K562 (cell line): ENCODE measurements around the gene SAP25. TPM values are rescaled to one million over a fixed set of nuclear protein-coding genes. Genes with fewer than 3 reads are reported as not detected.
A peak's percentile ranks its signal among the peaks of the same experiment; 100 is the strongest.

Experiments
- ATF7 ChIP-seq: fragments of 450-650 bp; IDR thresholded peaks from 2 replicates; pipeline ENCODE4 v1.7.1; 2014; ENCODE audit warnings: mild to moderate bottlenecking, moderate library complexity
- CBX1 ChIP-seq: sonication (generic); IDR thresholded peaks from 2 replicates; pipeline ENCODE4 v1.6.1; 2016; ENCODE audit warnings: antibody characterized with exemption, low read depth, mild to moderate bottlenecking
- CXXC5 ChIP-seq: fragments of 250-450 bp; sonication (Bioruptor Pico); IDR thresholded peaks from 2 replicates; pipeline ENCODE4 v1.8.0; 2022; ENCODE audit warnings: inconsistent platforms, mild to moderate bottlenecking, moderate library complexity
- DNMT1 ChIP-seq: fragments of 450-650 bp; IDR thresholded peaks from 2 replicates; pipeline ENCODE4 v1.6.1; 2016; ENCODE audit warnings: antibody characterized with exemption, mild to moderate bottlenecking
- EZH2 ChIP-seq: IDR thresholded peaks from 2 replicates; pipeline ENCODE4 v1.6.1; 2012; ENCODE audit warnings: low read depth, mild to moderate bottlenecking, inconsistent platforms, low read length, borderline replicate concordance
- GTF2E2 ChIP-seq: fragments of 200-800 bp; sonication (Bioruptor generic); IDR thresholded peaks from 2 replicates; pipeline ENCODE4 v1.6.1; 2016; ENCODE audit warnings: missing genetic modification characterization, missing compliant biosample characterization
- KDM2B ChIP-seq: fragments of 250-450 bp; sonication (Bioruptor Pico); IDR thresholded peaks from 2 replicates; pipeline ENCODE4 v1.8.0; 2021; ENCODE audit warnings: mild to moderate bottlenecking, moderate library complexity
- NR4A1 ChIP-seq, 2 experiments: fragments of 250-450 bp in 1 of 2; fragments of 450-650 bp in 1 of 2; sonication (Bioruptor Pico) in 1 of 2; IDR thresholded peaks; 2 replicates each; pipeline versions ENCODE4 v1.4.0 to v1.6.1; 2016 to 2020; ENCODE audit warnings: mild to moderate bottlenecking in 2 of 2, missing compliant biosample characterization in 1 of 2, missing genetic modification characterization in 1 of 2, moderate library complexity in 1 of 2
- RBBP5 ChIP-seq: fragments of 200-600 bp; sonication (generic); IDR thresholded peaks from 2 replicates; pipeline ENCODE4 v1.6.1; 2012; ENCODE audit warnings: borderline replicate concordance, mild to moderate bottlenecking, low read length, control low read depth, inconsistent platforms; ENCODE audit not compliant: insufficient read depth, poor library complexity, severe bottlenecking
- TAF9B ChIP-seq: fragments of 450-650 bp; IDR thresholded peaks from 2 replicates; pipeline ENCODE4 v1.6.1; 2018; ENCODE audit warnings: mild to moderate bottlenecking; ENCODE audit not compliant: partially characterized antibody
- TFAM ChIP-seq: fragments of 250-450 bp; sonication (Bioruptor Pico); conservative IDR thresholded peaks from 2 replicates; pipeline ENCODE4 v1.5.0; 2021; ENCODE audit warnings: mild to moderate bottlenecking, moderate library complexity
- U2AF2 ChIP-seq: fragments of 200-400 bp; formaldehyde crosslinking; optimal IDR thresholded peaks from 2 replicates; pipeline ENCODE3; 2017; ENCODE audit warnings: low read depth, mild to moderate bottlenecking, low read length
- XRCC5 ChIP-seq: fragments of 200-400 bp; formaldehyde crosslinking; IDR thresholded peaks from 2 replicates; pipeline ENCODE4 v1.6.1; 2017; ENCODE audit warnings: low read depth, mild to moderate bottlenecking, low read length
- YY1 ChIP-seq, 3 experiments: IDR thresholded peaks; 2 replicates each; pipeline ENCODE4 v1.6.1; 2011; ENCODE audit warnings: low read length in 2 of 3, mild to moderate bottlenecking in 2 of 3, moderate library complexity in 2 of 3, borderline replicate concordance in 1 of 3, control low read depth in 1 of 3, low read depth in 1 of 3; ENCODE audit not compliant: insufficient read depth in 3 of 3, insufficient replicate concordance in 2 of 3, control insufficient read depth in 1 of 3, insufficient read length in 1 of 3; ENCODE audit errors: extremely low read depth in 1 of 3
- ZNF124 ChIP-seq: sonication (generic); formaldehyde crosslinking; IDR thresholded peaks from 2 replicates; pipeline ENCODE4 v1.8.1; 2022; ENCODE audit warnings: missing genetic modification reagents
- ZNF583 ChIP-seq: fragments of 250-450 bp; sonication (Bioruptor Pico); IDR thresholded peaks from 2 replicates; pipeline ENCODE4 v1.4.0; 2020
- ZNF668 ChIP-seq: fragments of 250-450 bp; sonication (Bioruptor Pico); IDR thresholded peaks from 2 replicates; pipeline ENCODE4 v1.8.0; 2022; ENCODE audit warnings: mild to moderate bottlenecking, inconsistent platforms
- ZNF764 ChIP-seq: fragments of 250-450 bp; sonication (Bioruptor Pico); IDR thresholded peaks from 2 replicates; pipeline ENCODE4 v1.4.0; 2020; ENCODE audit warnings: low read depth, mild to moderate bottlenecking, moderate library complexity
- ZNF79 ChIP-seq: fragments of 250-450 bp; sonication (Bioruptor Pico); IDR thresholded peaks from 2 replicates; pipeline ENCODE4 v1.4.0; 2020; ENCODE audit warnings: low read depth, mild to moderate bottlenecking, moderate library complexity
- polyA plus RNA-seq, 8 experiments: library from polyadenylated mRNA; depleted of rRNA in 4 of 8; stranded (reverse) in 5 of 8; unstranded in 3 of 8; fragments of >200 nt; fragmentation: Nextera tagmentation in 2 of 8; fragmentation: Illumina TruSeq in 1 of 8; extraction: Ambion mirVana in 2 of 8; extraction: Trizol in 1 of 8; gene quantifications; 2 replicates each; pipeline versions ENCODE4 v1.2.1 to v1.2.3, GENCODE V29; 2011 to 2014; ENCODE audit warnings: inconsistent platforms in 1 of 8, missing spikeins in 1 of 8
- total RNA-seq, 7 experiments: library from RNA; depleted of rRNA in 6 of 7; stranded (reverse); fragments of >200 nt in 6 of 7; fragmentation: Illumina TruSeq in 2 of 7; extraction: Trizol in 2 of 7; gene quantifications; 2 replicates each; pipeline versions ENCODE4 v1.2.1 to v1.2.3, GENCODE V29; 2011 to 2021; ENCODE audit warnings: low replicate concordance in 1 of 7
- TF ChIP-seq, protein P1 (sequence below): fragments of 250-450 bp; sonication (Bioruptor Pico); IDR thresholded peaks from 2 replicates; pipeline ENCODE4 v1.4.0; 2020

SAP25 gene
- total and polyA plus RNA-seq, 9 of the 15 experiments (the other 6 are each of a cell fraction or from before 2014, with no cell fraction given) = 0.13 to 5.3 (median 0.78) TPM; not detected in 1

DNA sequence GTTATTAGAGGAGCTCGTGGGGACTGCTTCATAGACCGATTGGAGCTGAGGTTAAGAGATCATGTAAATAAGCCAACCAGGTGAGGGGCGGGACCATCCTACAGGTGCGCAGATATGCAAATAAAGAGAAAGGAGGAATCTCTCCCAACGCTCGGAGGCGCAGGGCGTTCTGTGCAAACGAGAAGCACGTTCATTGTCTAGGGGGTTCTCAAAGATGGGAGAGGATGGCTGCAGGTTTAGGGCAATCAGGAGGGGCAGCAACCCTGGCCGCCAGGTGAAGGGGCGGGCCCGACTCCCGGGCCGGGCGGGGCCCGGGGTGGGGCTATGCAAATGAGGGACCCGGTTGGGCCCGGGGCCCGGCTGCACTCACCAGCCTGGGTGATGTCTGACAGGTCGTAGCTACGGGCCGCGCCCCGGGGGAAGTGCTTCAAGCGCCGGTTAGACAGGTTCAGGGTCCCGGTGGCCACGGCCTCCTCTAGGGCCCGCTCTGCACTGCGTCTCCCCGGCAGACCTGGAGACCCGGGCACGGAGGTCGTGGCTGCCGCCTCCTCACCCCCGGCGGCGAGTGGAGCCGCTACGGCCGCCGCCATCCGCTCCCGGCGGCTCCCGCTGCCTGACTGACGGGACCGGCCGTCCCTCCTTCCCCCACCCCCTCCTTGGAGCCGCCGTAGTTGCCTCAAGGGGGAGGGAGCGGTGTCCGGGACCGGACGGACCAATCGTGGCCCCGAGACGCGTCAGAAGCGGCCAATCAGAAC, 12.0 kb upstream of the SAP25 start, which contains the start of gene LRCH4 (continued):
- TF ChIP-seq, protein P1, sequence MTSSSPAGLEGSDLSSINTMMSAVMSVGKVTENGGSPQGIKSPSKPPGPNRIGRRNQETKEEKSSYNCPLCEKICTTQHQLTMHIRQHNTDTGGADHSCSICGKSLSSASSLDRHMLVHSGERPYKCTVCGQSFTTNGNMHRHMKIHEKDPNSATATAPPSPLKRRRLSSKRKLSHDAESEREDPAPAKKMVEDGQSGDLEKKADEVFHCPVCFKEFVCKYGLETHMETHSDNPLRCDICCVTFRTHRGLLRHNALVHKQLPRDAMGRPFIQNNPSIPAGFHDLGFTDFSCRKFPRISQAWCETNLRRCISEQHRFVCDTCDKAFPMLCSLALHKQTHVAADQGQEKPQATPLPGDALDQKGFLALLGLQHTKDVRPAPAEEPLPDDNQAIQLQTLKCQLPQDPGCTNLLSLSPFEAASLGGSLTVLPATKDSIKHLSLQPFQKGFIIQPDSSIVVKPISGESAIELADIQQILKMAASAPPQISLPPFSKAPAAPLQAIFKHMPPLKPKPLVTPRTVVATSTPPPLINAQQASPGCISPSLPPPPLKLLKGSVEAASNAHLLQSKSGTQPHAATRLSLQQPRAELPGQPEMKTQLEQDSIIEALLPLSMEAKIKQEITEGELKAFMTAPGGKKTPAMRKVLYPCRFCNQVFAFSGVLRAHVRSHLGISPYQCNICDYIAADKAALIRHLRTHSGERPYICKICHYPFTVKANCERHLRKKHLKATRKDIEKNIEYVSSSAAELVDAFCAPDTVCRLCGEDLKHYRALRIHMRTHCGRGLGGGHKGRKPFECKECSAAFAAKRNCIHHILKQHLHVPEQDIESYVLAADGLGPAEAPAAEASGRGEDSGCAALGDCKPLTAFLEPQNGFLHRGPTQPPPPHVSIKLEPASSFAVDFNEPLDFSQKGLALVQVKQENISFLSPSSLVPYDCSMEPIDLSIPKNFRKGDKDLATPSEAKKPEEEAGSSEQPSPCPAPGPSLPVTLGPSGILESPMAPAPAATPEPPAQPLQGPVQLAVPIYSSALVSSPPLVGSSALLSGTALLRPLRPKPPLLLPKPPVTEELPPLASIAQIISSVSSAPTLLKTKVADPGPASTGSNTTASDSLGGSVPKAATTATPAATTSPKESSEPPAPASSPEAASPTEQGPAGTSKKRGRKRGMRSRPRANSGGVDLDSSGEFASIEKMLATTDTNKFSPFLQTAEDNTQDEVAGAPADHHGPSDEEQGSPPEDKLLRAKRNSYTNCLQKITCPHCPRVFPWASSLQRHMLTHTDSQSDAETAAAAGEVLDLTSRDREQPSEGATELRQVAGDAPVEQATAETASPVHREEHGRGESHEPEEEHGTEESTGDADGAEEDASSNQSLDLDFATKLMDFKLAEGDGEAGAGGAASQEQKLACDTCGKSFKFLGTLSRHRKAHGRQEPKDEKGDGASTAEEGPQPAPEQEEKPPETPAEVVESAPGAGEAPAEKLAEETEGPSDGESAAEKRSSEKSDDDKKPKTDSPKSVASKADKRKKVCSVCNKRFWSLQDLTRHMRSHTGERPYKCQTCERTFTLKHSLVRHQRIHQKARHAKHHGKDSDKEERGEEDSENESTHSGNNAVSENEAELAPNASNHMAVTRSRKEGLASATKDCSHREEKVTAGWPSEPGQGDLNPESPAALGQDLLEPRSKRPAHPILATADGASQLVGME = 0 out of 2 replicates have a peak, but pooled peaks have one; percentile 38
- TF ChIP-seq EZH2 (no peak), RBBP5 (peak; percentile 43), ZNF764 (CRISPR knock-in tag) (no peak), TFAM (CRISPR knock-in tag) (no peak), CXXC5 (CRISPR knock-in tag) (peak; percentile 92), CBX1 (peak; percentile 77), KDM2B (CRISPR knock-in tag) (peak; percentile 6; the same call in 1 of the 2 replicates), XRCC5 (peak; percentile 92), YY1 (IDR thresholded peaks at IDR 0.05; ENCODE audit: borderline replicate concordance in 1 of 3, control insufficient read depth in 1 of 3, extremely low read depth in 1 of 3, insufficient read depth in 3 of 3, insufficient read length in 1 of 3, insufficient replicate concordance in 2 of 3, low read depth in 1 of 3, low read length in 2 of 3) (peak; percentile 42 to 80 (median 67)), ZNF79 (CRISPR knock-in tag) (no peak), ZNF583 (CRISPR knock-in tag) (peak; percentile 45; the same call in 1 of the 2 replicates), GTF2E2 (tag) (no peak; the same call in 1 of the 2 replicates), ZNF124 (CRISPR knock-in tag) (no peak), U2AF2 (no peak), ZNF668 (CRISPR knock-in tag) (no peak), TAF9B (no peak), DNMT1 (0 out of 2 replicates have a peak, but pooled peaks have one; percentile 50), ATF7 (no peak), NR4A1 (CRISPR knock-in tag; IDR thresholded peaks at IDR 0.05) (0 out of 2 replicates have a peak, but pooled peaks have one; percentile 22), NR4A1 (tag; IDR thresholded peaks at IDR 0.05) (peak; percentile 86)
